GM15510 (cell line): ENCODE results near the gene PABPN1.

Source experiments
- POLR2A ChIP-seq: IDR thresholded peaks from 3 replicates; pipeline ENCODE4 v1.6.1; 2011; ENCODE audit warnings: borderline replicate concordance; ENCODE audit not compliant: insufficient read length; ENCODE audit errors: extremely low read depth

PABPN1 gene

DNA sequence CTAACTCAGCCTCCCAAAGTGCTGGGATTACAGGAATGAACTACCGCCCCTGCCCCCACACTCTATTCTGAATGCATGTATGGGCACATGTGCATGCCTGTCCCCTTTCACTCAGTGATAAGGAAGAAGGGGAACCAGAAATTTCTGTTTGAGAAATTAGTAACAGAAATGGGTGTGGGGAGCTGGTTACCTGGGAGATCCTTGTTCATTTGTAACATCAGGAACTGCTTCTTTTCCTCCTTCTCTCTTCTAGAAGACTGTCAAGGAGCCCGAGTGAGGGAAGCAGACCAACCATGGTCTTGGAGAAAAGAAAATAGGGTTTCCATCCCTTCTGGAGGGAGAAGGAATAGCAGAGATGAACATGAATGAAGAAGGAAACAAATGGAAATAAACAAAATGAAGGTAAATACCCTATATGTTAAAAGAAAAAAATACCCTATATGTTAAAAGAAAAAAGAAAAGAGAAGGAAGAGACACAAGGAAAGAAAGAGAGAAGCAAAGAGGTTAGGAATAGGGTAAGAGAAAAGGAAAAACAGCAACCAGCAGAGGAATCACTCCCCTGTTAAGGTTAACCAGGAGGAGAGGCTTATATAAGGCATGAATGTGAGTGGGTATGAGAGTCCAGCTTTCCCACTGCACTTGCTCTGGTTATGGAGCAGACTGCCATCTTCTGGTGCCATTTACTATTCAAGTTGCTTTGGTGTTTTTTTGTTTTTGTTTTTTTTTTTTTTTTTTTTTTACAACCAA is 21.9 kb upstream of the PABPN1 start:
- no peak for TF ChIP-seq POLR2A

DNA sequence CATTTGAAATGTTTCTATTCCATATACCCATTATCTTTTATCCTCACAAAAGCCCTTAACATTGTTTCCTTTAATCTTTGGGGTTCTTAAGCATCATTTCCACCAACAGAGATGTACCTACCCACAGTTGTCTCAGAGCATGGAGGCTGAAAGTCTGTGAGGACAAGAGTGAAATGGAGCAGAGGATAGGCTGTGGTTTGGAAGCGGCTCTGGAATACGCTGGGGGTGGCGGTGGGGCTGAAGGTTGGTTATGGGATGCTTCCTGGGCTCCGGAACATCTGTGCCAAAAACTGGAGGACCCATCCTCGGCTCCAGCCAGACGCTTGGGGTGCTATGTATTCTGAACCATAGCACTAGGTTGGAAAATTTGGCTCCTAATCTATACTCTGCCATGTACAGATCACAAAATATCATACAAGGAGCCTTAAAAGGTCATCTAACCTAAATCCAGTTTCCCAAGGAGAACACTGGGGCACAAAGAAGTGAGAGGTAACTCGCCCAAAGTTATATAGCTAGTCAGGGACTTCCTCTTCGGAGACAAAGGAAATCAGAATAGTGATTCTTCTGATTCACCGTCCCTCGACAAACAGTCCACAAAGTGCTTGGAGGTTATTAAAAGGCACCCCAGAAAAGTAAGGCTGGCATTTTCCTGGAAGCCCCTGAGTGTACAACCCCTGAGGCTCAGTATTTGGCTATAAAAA is 21.1 kb upstream of the PABPN1 start:
- no peak for TF ChIP-seq POLR2A

- no peak for TF ChIP-seq POLR2A
Observed at GRCh38 chr14:23300687-23301223, 20.5 kb upstream of the PABPN1 start.

- peak; percentile 63 for TF ChIP-seq POLR2A
Observed at GRCh38 chr14:23301288-23301968, 19.8 kb upstream of the PABPN1 start.

GRCh38 chr14:23301969-23302289 is 19.3 kb upstream of the PABPN1 start:
- TF ChIP-seq POLR2A = peak; percentile 73

GRCh38 chr14:23302290-23303225 is 18.7 kb upstream of the PABPN1 start, which contains the start of gene PPP1R3E:
PPP1R3E (minus strand) TSS chr14:23302859; CDS start chr14:23302576, 283 bp downstream.
- peak; percentile 77 for TF ChIP-seq POLR2A

GRCh38 chr14:23306412-23307145 is 14.7 kb upstream of the PABPN1 start, which contains the start of gene BCL2L2:
BCL2L2 (plus strand) TSS chr14:23306833; CDS start chr14:23307768, 935 bp downstream.
- TF ChIP-seq POLR2A = peak; percentile 85

- no peak for TF ChIP-seq POLR2A
Observed at GRCh38 chr14:23307146-23307530, 14.1 kb upstream of the PABPN1 start.

DNA sequence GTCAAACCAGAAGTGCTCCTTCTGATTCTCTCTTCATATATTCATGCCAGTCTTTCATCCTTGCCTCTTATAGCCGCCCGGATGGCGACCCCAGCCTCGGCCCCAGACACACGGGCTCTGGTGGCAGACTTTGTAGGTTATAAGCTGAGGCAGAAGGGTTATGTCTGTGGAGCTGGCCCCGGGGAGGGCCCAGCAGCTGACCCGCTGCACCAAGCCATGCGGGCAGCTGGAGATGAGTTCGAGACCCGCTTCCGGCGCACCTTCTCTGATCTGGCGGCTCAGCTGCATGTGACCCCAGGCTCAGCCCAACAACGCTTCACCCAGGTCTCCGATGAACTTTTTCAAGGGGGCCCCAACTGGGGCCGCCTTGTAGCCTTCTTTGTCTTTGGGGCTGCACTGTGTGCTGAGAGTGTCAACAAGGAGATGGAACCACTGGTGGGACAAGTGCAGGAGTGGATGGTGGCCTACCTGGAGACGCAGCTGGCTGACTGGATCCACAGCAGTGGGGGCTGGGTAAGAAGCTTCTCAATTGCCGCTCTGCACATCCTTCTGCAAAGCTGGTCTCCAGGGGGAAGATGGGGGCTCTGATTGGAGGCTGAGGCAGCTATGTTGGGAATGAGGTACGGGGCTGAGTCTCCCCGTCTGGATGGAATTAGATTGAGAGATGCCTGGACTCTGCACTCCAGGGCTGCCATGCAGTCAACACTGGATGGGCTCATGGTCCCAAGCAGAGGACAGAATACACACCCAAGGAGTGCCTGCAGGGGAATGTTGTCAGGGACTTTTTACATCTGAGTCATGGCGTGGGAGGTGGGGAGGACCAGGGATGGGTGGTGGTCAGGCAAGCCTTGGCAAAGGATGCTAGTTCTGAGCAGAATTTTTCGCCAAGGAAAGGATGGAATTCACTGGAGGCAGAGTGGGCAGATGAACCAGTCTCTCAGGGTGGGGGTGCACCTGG is 13.3 kb upstream of the PABPN1 start:
- no peak for TF ChIP-seq POLR2A

GRCh38 chr14:23308721-23309445 is 12.4 kb upstream of the PABPN1 start:
- no peak for TF ChIP-seq POLR2A

DNA sequence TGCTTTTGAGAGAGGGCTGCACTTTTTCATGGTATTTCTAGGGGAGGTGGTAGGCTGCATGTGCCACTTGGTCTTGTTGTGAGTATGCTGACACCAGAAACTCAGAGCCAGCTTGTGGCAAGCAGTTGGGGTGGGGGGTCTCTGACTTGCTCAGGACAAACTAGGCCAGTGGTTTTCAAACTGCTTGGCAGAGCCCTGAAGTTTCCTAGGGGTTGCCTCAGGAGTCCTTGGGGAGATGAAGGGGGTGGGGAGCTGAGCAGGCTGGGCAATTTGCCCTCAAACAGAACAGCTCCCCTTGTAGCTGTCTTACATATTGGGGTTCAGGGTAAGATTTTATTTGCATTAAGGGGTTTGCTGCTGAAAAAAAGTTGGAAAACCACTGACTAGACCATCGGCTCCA is 10.7 kb upstream of the PABPN1 start:
- TF ChIP-seq POLR2A = no peak

- no peak for TF ChIP-seq POLR2A
Observed at GRCh38 chr14:23316300-23316699, 5.0 kb upstream of the PABPN1 start.
